Measurements from ENCODE around the gene TSFM.

Gene TSFM

GRCh38 chr12:57745485-57745881 lies 37.1 kb upstream of the TSFM start:
- in situ Hi-C loops (cut with MboI; ENCODE audit: low sequenced_read_pairs): no loop called here

GRCh38 chr12:57746025-57746424 lies 36.6 kb upstream of the TSFM start:
- in situ Hi-C loops (cut with MboI; ENCODE audit: low sequenced_read_pairs): no loop called here

- in situ Hi-C loops (cut with MboI; ENCODE audit: low sequenced_read_pairs): no loop called here
Observed at GRCh38 chr12:57749061-57749460, 33.5 kb upstream of the TSFM start.

GRCh38 chr12:57750561-57751431 lies 31.8 kb upstream of the TSFM start:
- in situ Hi-C loops (cut with MboI; ENCODE audit: low sequenced_read_pairs): no loop called here

GRCh38 chr12:57751432-57751787 lies 31.2 kb upstream of the TSFM start:
- in situ Hi-C loops (cut with MboI; ENCODE audit: low sequenced_read_pairs): no loop called here

- in situ Hi-C loops (cut with MboI; ENCODE audit: low sequenced_read_pairs): no loop called here
Observed at GRCh38 chr12:57751788-57752667, 30.6 kb upstream of the TSFM start, which contains the start of gene CDK4. TSS of gene CDK4 (minus strand) at chr12:57752310. CDS start at chr12:57751717, 593 bp downstream.

GRCh38 chr12:57752668-57753000 lies 30.0 kb upstream of the TSFM start:
- in situ Hi-C loops (cut with MboI; ENCODE audit: low sequenced_read_pairs): no loop called here

- in situ Hi-C loops (cut with MboI; ENCODE audit: low sequenced_read_pairs): no loop called here
Observed at GRCh38 chr12:57753756-57754337, 28.7 kb upstream of the TSFM start.

GRCh38 chr12:57754411-57755193 lies 28.0 kb upstream of the TSFM start, which contains the start of gene MARCHF9:
TSS of gene MARCHF9 (plus strand) at chr12:57755103. CDS start at chr12:57755529, 426 bp downstream.
- in situ Hi-C loops (cut with MboI; ENCODE audit: low sequenced_read_pairs): no loop called here

GRCh38 chr12:57755194-57755453 lies 27.5 kb upstream of the TSFM start:
- in situ Hi-C loops (cut with MboI; ENCODE audit: low sequenced_read_pairs): no loop called here

- in situ Hi-C loops (cut with MboI; ENCODE audit: low sequenced_read_pairs): no loop called here
Observed at GRCh38 chr12:57755454-57756372, 26.9 kb upstream of the TSFM start.

GRCh38 chr12:57756406-57757341 lies 25.9 kb upstream of the TSFM start:
- in situ Hi-C loops (cut with MboI; ENCODE audit: low sequenced_read_pairs): no loop called here

- in situ Hi-C loops (cut with MboI; ENCODE audit: low sequenced_read_pairs): no loop called here
Observed at GRCh38 chr12:57757771-57758170, 24.8 kb upstream of the TSFM start.

GRCh38 chr12:57758552-57759359 lies 23.8 kb upstream of the TSFM start:
- in situ Hi-C loops (cut with MboI; ENCODE audit: low sequenced_read_pairs): no loop called here

- in situ Hi-C loops (cut with MboI; ENCODE audit: low sequenced_read_pairs): no loop called here
Observed at GRCh38 chr12:57759360-57759980, 23.1 kb upstream of the TSFM start.

- in situ Hi-C loops (cut with MboI; ENCODE audit: low sequenced_read_pairs): no loop called here
Observed at GRCh38 chr12:57760347-57760982, 22.1 kb upstream of the TSFM start.

- in situ Hi-C loops (cut with MboI; ENCODE audit: low sequenced_read_pairs): no loop called here
Observed at GRCh38 chr12:57761391-57761998, 21.1 kb upstream of the TSFM start.
